Esophagus squamous epithelium (tissue), 4 donors: ENCODE measurements around the gene PRSS36.

Source experiments
- CTCF ChIP-seq, 6 experiments: fragments of 450-650 bp in 4 of 6; fragments of 200-600 bp in 2 of 6; sonication (generic) in 2 of 6; IDR thresholded peaks; one replicate each; pipeline ENCODE4 v1.5.1; 2016 to 2019; ENCODE audit warnings: antibody characterized with exemption in 6 of 6, mild to moderate bottlenecking in 4 of 6, moderate library complexity in 4 of 6
- POLR2A ChIP-seq, 4 donors: fragments of 450-650 bp; IDR thresholded peaks; one replicate each; pipeline ENCODE4 v1.6.1; 2017; ENCODE audit warnings: antibody characterized with exemption in 4 of 4, mild to moderate bottlenecking in 4 of 4, moderate library complexity in 3 of 4

- no peak for TF ChIP-seq CTCF (IDR thresholded peaks at IDR 0.05)
- no peak for TF ChIP-seq POLR2A (IDR thresholded peaks at IDR 0.05)
These were observed 48.5 kb upstream of the PRSS36 start for GRCh38 chr16:31198207-31198882.
